Brain microvascular endothelial cell (primary cell): ENCODE measurements around the gene CLEC10A.
"Not testable (repeated sequence)": the region's sequence is repeated elsewhere in the genome, so short reads cannot be mapped to it uniquely, and the experiment has no call there.

ENCODE experiments used
- DNase-seq: peaks from one replicate; pipeline ENCODE4 v3.0.0-alpha.2; 2020
- H3K27ac ChIP-seq: fragments of 250-450 bp; sonication (Bioruptor Pico); 2 replicates; pipeline ENCODE4 v1.5.1; 2020; ENCODE audit warnings: mild to moderate bottlenecking, moderate library complexity
- H3K27me3 ChIP-seq: fragments of 250-450 bp; sonication (Bioruptor Pico); replicated peaks from 2 replicates; pipeline ENCODE4 v1.5.1; 2020; ENCODE audit warnings: mild to moderate bottlenecking
- H3K36me3 ChIP-seq: fragments of 250-450 bp; sonication (Bioruptor Pico); replicated peaks from 2 replicates; pipeline ENCODE4 v1.5.1; 2020; ENCODE audit warnings: mild to moderate bottlenecking
- H3K4me3 ChIP-seq: 2 replicates; pipeline ENCODE4 v1.5.1; 2011; ENCODE audit warnings: low read depth, mild to moderate bottlenecking, control low read depth, low read length, moderate library complexity
- in situ Hi-C: cut with HindIII; loops from 2 replicates; pipeline ENCODE4 v1.10.0; 2017; ENCODE audit warnings: low sequenced_read_pairs, low pct_ligation_motif_present
- TF ChIP-seq, protein P1 (sequence below): IDR thresholded peaks from 2 replicates; pipeline ENCODE4 v1.5.1; 2011; ENCODE audit warnings: low read depth, mild to moderate bottlenecking, moderate library complexity, low read length, control low read depth, inconsistent platforms; ENCODE audit errors: missing control alignments

The CLEC10A gene

DNA sequence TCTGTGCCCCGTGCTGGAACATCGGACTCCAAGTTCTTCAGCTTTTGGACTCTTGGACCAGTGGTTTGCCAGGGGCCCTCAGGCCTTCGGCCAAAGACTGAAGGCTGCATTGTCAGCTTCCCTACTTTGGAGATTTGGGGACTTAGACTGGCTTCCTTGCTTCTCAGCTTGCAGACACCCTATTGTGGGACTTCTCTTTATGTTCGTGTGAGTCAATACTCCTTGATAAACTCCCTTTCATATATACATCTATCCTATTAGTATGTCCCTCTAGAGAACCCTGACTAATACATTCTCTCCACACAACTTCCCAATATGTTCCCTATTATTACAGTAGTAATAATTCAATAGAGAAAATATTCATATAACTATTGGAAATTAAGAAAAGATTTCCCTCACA lies 43.8 kb upstream of the CLEC10A start:
- Histone ChIP-seq H3K4me3 (no peak overlapping the region), H3K36me3 (no peaks in the 10 kb centered on the region), H3K27me3 (peaks cover 4% of the 10 kb centered on the region), H3K27ac (no peak overlapping the region)
- DNase-seq = no peak
- TF ChIP-seq, protein P1, sequence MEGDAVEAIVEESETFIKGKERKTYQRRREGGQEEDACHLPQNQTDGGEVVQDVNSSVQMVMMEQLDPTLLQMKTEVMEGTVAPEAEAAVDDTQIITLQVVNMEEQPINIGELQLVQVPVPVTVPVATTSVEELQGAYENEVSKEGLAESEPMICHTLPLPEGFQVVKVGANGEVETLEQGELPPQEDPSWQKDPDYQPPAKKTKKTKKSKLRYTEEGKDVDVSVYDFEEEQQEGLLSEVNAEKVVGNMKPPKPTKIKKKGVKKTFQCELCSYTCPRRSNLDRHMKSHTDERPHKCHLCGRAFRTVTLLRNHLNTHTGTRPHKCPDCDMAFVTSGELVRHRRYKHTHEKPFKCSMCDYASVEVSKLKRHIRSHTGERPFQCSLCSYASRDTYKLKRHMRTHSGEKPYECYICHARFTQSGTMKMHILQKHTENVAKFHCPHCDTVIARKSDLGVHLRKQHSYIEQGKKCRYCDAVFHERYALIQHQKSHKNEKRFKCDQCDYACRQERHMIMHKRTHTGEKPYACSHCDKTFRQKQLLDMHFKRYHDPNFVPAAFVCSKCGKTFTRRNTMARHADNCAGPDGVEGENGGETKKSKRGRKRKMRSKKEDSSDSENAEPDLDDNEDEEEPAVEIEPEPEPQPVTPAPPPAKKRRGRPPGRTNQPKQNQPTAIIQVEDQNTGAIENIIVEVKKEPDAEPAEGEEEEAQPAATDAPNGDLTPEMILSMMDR = no peak
- in situ Hi-C loops = no loop called here

DNA sequence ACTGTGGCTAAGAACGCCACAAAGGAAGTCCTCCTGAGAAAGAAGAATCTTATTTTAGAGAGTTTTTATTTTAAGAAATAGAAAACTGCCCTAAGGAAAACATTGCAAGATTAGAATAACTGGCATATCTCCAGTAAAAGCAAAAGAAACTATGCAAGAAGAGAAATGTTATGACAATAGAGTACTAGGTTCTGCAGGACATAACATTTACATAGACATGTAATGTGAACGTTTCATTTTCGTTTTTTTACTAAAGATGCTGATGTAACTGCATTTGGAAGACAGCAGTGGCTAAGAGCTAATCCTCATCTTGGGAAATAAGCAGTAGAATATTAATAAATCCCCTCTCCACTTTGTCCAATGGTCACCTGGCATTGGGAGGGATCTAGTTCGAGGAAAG lies 42.3 kb upstream of the CLEC10A start:
- no peak for DNase-seq
- TF ChIP-seq, protein P1 = no peak
- peaks cover 4% of the 10 kb centered on the region for H3K27me3 ChIP-seq
- no peak overlapping the region for H3K27ac ChIP-seq
- no peak overlapping the region for H3K4me3 ChIP-seq
- H3K36me3 ChIP-seq = no peaks in the 10 kb centered on the region
- in situ Hi-C loops = no loop called here

DNA sequence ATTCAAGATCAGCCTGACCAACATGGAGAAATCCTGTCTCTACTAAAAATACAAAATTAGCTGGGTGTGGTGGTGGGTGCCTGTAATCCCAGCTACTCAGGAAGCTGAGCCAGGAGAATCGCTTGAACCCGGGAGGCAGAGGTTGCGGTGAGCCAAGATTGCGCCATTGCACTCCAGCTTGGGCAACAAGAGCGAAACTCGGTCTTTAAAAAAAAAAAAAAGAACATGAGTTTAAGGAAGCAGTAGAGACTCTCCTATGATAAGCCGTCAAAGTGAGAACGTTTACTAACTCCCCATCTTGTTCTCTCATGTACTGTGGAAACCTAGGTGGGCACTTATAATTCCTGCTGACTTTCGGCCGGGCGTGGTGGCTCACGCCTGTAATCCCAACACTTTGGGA lies 40.6 kb upstream of the CLEC10A start:
- H3K36me3 ChIP-seq, H3K27ac ChIP-seq, H3K27me3 ChIP-seq, in situ Hi-C loops, H3K4me3 ChIP-seq, DNase-seq: not testable (repeated sequence)

- H3K4me3 ChIP-seq = no peak overlapping the region
- H3K36me3 ChIP-seq = no peaks in the 10 kb centered on the region
- H3K27me3 ChIP-seq = peaks cover 4% of the 10 kb centered on the region
- H3K27ac ChIP-seq = no peak overlapping the region
- TF ChIP-seq, protein P1 = no peak
- in situ Hi-C loops = no loop called here
- no peak for DNase-seq
These were observed 40.1 kb upstream of the CLEC10A start for GRCh38 chr17:7120123-7120522.

DNA sequence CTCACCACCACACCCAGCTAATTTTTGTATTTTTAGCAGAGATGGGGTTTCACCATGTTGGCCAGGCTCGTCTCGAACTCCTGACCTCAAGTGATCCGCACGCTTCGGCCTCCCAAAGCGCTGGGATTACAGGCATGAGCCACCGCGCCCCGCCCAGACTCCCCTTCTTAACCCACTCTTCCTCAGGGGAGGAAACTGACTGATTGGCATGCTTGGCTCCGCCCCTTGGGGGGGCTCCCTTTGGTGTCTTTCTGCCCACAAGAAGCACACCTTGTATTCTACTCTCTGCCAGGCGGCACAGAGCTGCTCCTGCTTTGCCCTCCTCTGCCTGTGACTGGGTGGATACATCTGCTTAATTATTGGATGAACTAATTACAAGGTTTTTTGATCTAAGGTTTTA lies 39.3 kb upstream of the CLEC10A start:
- peaks cover 4% of the 10 kb centered on the region for H3K27me3 ChIP-seq
- no peak for DNase-seq
- no peaks in the 10 kb centered on the region for H3K36me3 ChIP-seq
- H3K27ac ChIP-seq = no peak overlapping the region
- in situ Hi-C loops = no loop called here
- no peak overlapping the region for H3K4me3 ChIP-seq
- TF ChIP-seq, protein P1 = no peak

DNA sequence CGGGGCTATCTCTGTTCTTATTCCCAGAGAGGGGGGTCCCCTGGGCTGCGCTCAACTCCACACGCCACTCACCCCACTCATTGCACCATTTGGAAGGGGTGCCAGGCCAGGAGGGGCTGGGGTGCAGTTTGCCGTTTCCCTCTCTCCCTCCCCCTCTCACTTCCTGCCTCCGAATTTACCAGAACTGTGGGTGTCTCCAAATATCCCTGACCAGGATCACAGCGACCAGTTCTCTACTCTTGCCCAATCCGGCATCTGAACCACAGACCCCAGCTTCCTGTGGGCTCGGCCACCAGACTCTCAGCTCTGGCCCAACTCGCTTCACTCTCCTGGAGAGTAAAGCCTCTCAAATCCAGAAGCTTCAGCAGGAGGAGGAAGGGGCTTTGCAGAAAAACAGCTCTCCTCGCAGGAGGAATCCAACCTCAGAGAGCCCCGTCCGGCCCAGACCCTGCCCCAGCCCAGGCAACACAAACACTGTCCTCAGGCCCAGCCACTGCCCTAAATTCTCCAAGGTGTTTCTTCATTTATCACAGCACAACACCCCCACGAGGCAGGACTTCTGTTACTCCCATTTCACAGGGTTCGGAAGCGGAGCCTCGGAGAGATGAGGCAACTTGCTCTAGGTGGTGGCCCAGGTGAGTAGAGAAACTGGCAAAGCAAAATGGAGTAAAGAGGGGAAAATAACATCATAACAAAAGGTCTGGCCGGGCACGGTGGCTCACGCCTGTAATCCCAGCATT lies 35.0 kb upstream of the CLEC10A start:
- peaks cover 3% of the 10 kb centered on the region for H3K27me3 ChIP-seq
- DNase-seq = no peak
- H3K27ac ChIP-seq = no peak overlapping the region
- H3K36me3 ChIP-seq = no peaks in the 10 kb centered on the region
- TF ChIP-seq, protein P1 = no peak
- H3K4me3 ChIP-seq = no peak overlapping the region
- in situ Hi-C loops = no loop called here
